GM19463 (cell line): ENCODE measurements around the gene DCAF6.

Experiments
- ATAC-seq: cut with Tn5 transposase; IDR thresholded peaks from one replicate; pipeline ENCODE4 v1.9.1; 2021; ENCODE audit warnings: mild to moderate bottlenecking, moderate library complexity; ENCODE audit not compliant: unreplicated experiment

The DCAF6 gene

GRCh38 chr1:168098534-168099320 is 162.2 kb downstream of the DCAF6 start:
- no peak for ATAC-seq

GRCh38 chr1:168099337-168099801 is 162.9 kb downstream of the DCAF6 start:
- no peak for ATAC-seq

GRCh38 chr1:168100315-168101002 is 164.0 kb downstream of the DCAF6 start:
- ATAC-seq: no peak

DNA sequence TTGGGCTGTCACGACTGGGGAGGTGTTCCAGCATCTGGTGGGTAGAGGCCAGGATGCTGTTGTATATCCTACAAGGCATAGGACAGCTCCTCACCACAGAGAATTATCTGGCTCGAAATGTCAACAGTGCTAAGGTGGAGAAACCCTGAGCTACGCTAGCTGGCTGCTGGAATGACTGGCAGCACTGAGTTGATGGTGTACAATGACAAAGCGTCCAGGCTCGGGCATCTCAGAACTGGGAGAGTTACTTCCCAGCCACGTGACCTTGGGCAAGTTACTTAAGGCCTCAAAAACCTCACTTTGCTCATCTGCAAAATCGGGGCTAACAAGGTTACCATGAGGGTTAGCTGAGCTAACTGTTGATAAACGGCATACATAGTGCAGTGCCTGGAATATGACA is 164.9 kb downstream of the DCAF6 start:
- no peak for ATAC-seq

- no peak for ATAC-seq
These were observed 166.0 kb downstream of the DCAF6 start for GRCh38 chr1:168102487-168102886.

GRCh38 chr1:168104535-168104934 is 168.1 kb downstream of the DCAF6 start:
- ATAC-seq: no peak

DNA sequence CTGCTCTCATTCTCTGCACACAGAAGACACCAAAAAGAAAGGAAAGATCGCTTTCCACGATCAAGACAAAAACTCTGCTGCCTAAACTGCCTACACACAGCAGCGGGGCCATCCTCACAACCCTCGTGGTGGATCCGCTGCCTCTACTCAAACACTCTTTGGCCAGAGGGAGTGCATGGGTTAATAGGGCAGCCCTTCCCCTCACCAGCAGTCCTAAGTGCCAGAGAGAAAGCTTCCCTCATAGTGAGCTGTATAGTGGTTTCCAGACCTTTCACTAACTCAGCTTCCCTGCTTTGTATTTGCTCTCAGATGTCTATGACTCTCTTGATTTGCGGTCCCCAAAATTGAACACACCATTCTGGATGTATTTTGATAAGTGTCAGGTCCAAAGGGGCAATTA is 169.4 kb downstream of the DCAF6 start:
- no peak for ATAC-seq

DNA sequence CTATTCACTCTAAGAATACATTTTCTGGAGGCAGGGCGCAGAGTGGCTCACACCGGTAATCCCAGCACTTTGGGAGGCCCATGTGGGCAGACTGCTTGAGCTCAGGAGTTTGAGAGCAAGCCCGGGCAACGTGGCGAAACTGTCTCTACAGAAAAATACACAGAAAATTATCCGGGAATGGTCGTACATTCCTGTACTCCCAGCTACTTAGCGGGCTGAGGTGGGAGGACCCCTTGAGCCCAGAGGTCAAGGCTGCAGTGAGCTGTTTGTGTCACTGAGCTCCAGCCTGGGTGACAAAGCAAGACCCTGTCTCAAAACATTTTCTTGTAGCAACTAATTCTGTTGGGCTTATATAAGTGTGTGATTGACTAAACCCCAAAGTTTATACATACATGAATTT is 169.8 kb downstream of the DCAF6 start:
- ATAC-seq: no peak

- no peak for ATAC-seq
These were observed 174.5 kb downstream of the DCAF6 start for GRCh38 chr1:168110896-168111545.

- ATAC-seq: peak; percentile 71
These were observed 176.3 kb downstream of the DCAF6 start for GRCh38 chr1:168112673-168113305.

DNA sequence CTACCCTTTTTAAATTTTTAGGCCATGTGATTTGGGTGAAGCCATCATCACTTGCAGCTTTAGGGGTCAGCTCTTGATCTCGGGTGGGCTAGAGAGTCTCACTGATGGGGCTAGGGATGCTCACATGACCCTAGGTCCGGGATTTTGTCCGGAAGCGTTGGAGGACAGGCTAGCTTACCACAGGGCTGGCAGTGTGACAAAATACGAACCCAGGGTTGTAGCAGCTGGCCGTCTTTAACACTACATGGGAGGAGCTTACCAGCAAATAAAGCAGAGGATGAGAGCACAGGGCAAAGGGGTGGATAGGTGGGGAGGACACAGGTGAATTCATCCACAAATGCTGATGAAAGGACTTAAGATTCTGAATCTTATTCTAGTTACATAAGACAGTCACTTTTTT is 178.4 kb downstream of the DCAF6 start:
- ATAC-seq: no peak

DNA sequence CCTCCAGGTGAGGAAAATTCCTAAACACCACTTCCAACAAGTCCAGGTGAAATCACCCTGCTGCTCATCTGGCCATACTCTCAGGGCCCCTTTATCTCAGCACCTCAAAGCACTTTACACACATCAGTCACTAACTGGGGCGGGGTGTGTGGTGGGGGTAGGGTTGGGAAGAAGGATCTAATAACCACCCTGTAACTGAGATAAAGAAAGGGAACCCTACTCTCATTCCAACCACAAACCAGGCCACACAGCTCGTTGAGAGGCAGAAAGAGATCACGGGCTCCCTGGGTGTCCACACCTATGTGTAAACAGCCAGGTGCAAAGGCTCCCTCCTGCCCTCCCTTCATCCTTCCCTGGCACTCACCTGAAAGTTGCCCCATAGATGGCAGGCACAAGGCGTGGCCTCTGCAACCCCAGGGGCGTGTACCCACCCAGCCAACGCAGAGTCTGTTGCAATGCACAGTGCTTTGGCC is 179.9 kb downstream of the DCAF6 start:
- no peak for ATAC-seq

DNA sequence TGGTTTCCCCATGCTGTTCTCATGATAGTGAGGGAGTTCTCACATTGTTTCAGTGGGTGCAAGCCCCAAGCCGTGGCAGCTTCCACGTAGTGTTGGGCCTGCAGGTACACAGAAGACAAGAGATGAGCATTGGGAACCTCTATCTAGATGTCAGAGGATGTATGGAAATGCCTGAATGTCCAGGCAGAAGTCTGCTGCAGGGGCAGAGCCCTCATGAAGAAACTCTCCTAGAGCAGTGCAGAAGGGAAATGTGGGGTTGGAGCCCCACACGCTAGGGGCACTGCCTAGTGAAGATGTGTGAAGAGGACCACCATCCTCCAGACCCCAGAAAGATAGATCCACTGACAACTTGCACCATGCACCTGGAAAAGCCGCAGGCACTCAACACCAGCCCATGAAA is 183.3 kb downstream of the DCAF6 start:
- no peak for ATAC-seq

GRCh38 chr1:168121401-168122011 is 185.0 kb downstream of the DCAF6 start:
- no peak for ATAC-seq

DNA sequence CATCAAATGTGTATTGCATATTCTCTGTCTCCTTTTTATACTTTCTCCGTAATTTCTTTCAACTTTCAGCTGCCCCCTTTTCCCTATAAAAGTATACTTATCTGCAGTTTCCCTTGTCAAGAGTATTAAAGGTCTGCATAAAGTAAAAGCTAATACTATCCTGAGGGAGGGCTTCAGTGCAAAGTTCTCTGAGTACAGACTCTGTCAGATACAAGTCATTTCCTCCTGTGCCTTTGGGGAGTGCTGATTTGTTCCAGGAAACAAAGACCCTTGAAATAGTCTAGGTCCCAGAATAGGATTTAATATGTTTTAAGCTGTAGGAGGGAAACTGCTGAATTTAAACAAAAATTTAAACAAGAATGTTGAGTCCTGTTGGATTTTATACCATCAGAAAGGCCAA is 188.6 kb downstream of the DCAF6 start:
- no peak for ATAC-seq
